ENCODE measurements around the gene YPEL3. TPM values are rescaled to one million over a fixed set of nuclear protein-coding genes. Genes with fewer than 3 reads are reported as not detected.

Gene YPEL3
- polyA plus RNA-seq, 2 of the 4 experiments (the other 2 are of a cell fraction): 4.5 to 8.1 TPM

- 0 out of 3 replicates have a peak, but pooled peaks cover 9% of the 10 kb centered on the region for H3K9me3 ChIP-seq
- FAIRE-seq (no peak), ATAC-seq (no peak), DNase-seq (ENCODE audit: low read depth in 1 of 2, low spot score in 1 of 2) (no peak)
- WGBS (ENCODE audit: missing lambda C conversion rate): 91% methylated on average over 11 of the region's 11 CpGs
- ChIA-PET POLR2A (interaction anchor here (1.6 kb wide), 1 partner anchor 29 kb away, joined by 8 read pairs; the partner anchor contains the start of gene ALDOA), CTCF (interaction anchor here (2.3 to 9.6 kb wide), 5 partner anchors 11 to 63 kb away, joined by 6 to 153 read pairs (median 119); partner anchors contain the start of genes ALDOA, GDPD3 and PPP4C)
- peaks cover 25% of the 10 kb centered on the region for H3K4me1 ChIP-seq
- TF ChIP-seq FOXS1 (CRISPR knock-in tag; IDR thresholded peaks at IDR 0.05): no peak
- no peak for TF ChIP-seq ATOH8 (CRISPR knock-in tag; IDR thresholded peaks at IDR 0.05; ENCODE audit: low read depth)
- TF ChIP-seq, protein P1, sequence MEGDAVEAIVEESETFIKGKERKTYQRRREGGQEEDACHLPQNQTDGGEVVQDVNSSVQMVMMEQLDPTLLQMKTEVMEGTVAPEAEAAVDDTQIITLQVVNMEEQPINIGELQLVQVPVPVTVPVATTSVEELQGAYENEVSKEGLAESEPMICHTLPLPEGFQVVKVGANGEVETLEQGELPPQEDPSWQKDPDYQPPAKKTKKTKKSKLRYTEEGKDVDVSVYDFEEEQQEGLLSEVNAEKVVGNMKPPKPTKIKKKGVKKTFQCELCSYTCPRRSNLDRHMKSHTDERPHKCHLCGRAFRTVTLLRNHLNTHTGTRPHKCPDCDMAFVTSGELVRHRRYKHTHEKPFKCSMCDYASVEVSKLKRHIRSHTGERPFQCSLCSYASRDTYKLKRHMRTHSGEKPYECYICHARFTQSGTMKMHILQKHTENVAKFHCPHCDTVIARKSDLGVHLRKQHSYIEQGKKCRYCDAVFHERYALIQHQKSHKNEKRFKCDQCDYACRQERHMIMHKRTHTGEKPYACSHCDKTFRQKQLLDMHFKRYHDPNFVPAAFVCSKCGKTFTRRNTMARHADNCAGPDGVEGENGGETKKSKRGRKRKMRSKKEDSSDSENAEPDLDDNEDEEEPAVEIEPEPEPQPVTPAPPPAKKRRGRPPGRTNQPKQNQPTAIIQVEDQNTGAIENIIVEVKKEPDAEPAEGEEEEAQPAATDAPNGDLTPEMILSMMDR (IDR thresholded peaks at IDR 0.05): no peak
- no peak for TF ChIP-seq POLR2AphosphoS2 (conservative IDR thresholded peaks at IDR 0.05; ENCODE audit: low read length)
- TF ChIP-seq NPAS2 (CRISPR knock-in tag; IDR thresholded peaks at IDR 0.05; ENCODE audit: borderline replicate concordance): no peak
- TF ChIP-seq HOXB13 (CRISPR knock-in tag; IDR thresholded peaks at IDR 0.05; ENCODE audit: low read depth): no peak
- TF ChIP-seq RNF2 (IDR thresholded peaks at IDR 0.05; ENCODE audit: borderline replicate concordance, low read depth): no peak
- no peak for TF ChIP-seq EP300 (IDR thresholded peaks at IDR 0.05)
- no peak for TF ChIP-seq NFE2L2 (conservative IDR thresholded peaks at IDR 0.05; ENCODE audit: low read length)
- TF ChIP-seq RAD21 (conservative IDR thresholded peaks at IDR 0.05 in 1 of 2, IDR thresholded peaks at IDR 0.05 in 1 of 2): no peak
- no peak for TF ChIP-seq USF2 (IDR thresholded peaks at IDR 0.05)
- TF ChIP-seq, protein P2, sequence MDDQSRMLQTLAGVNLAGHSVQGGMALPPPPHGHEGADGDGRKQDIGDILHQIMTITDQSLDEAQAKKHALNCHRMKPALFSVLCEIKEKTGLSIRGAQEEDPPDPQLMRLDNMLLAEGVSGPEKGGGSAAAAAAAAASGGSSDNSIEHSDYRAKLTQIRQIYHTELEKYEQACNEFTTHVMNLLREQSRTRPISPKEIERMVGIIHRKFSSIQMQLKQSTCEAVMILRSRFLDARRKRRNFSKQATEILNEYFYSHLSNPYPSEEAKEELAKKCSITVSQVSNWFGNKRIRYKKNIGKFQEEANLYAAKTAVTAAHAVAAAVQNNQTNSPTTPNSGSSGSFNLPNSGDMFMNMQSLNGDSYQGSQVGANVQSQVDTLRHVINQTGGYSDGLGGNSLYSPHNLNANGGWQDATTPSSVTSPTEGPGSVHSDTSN (IDR thresholded peaks at IDR 0.05): no peak
- TF ChIP-seq HMGXB4 (CRISPR knock-in tag; IDR thresholded peaks at IDR 0.05; ENCODE audit: borderline replicate concordance): no peak
- TF ChIP-seq MYC (IDR thresholded peaks at IDR 0.05; ENCODE audit: borderline replicate concordance, low read length): no peak
- TF ChIP-seq CBX8 (IDR thresholded peaks at IDR 0.05): no peak
- H3K27ac ChIP-seq: no peak overlapping the region
- H3K4me2 ChIP-seq: no peak overlapping the region
- no peak overlapping the region for H3K4me3 ChIP-seq
Measured at GRCh38 chr16:30094541-30095165, 1.4 kb downstream of the YPEL3 start.

DNA sequence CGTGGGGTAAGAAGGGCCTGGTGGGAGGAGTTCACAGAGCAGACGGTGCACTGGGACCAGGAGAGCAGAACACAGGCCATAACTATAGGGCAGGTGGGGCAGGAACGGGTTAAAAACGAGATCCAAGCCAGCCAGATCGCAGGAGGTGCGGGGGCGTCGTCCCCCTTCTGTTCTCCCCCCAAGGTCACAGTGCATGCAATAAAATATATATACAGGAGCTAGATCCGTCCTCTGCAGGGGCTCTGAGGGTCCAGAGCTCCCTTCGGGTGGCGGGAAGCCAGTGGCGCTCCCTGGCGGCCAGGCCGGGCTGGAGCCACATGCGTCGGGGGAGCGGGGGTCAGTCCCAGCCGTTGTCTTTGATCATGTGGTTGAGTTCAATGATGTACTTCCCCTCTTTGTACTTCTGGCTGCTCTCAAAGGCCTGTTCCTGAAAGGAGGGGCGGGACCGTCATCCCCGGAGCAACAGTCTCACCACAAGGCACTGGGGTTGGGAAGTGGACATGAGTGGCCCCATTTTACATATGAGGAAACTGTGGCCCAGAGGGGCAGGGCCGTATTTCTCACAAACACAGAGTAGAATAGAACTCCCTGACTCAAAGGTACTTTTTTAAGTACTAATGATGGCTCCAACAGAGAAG is 3.5 kb downstream of the YPEL3 start:
- H3K27ac ChIP-seq: peak overlapping the region; percentile 79 to 94
- TF ChIP-seq RNF2 (IDR thresholded peaks at IDR 0.05; ENCODE audit: borderline replicate concordance, low read depth) (no peak), POLR2AphosphoS2 (conservative IDR thresholded peaks at IDR 0.05; ENCODE audit: low read length) (no peak), BCL3 (IDR thresholded peaks at IDR 0.05) (no peak), TFCP2L1 (CRISPR knock-in tag; IDR thresholded peaks at IDR 0.05) (no peak), REST (IDR thresholded peaks at IDR 0.05) (no peak), CBX8 (IDR thresholded peaks at IDR 0.05) (no peak), MAX (IDR thresholded peaks at IDR 0.05) (peak; percentile 92), SREBF2 (IDR thresholded peaks at IDR 0.05) (no peak), PHF8 (IDR thresholded peaks at IDR 0.05; ENCODE audit: borderline replicate concordance, low read depth) (no peak)

More for the DNA sequence above, 3.5 kb downstream of the YPEL3 start:
- ATAC-seq (peak; percentile 53 to 77), DNase-seq (ENCODE audit: low read depth in 1 of 2, low spot score in 1 of 2) (peak; percentile 85 to 96), FAIRE-seq (no peak)
- ChIA-PET POLR2A (interaction anchor here (0.7 to 4.9 kb wide), 4 partner anchors 16 to 40 kb away, joined by 3 to 67 read pairs (median 5); partner anchors contain the start of gene ALDOA), CTCF (interaction anchor here (0.6 to 9.6 kb wide), 46 partner anchors 9 to 545 kb away, joined by 3 to 153 read pairs (median 6); partner anchors contain the start of genes ALDOA, DCTPP1, GDPD3 and PPP4C)
- Histone ChIP-seq H3K4me2 (peak overlapping the region; percentile 88), H3K4me3 (peak overlapping the region; percentile 59), H3K4me1 (peaks cover 29% of the 10 kb centered on the region), H3K9me3 (0 out of 3 replicates have a peak, but pooled peaks cover 9% of the 10 kb centered on the region)
- 9% methylated on average over 22 of the region's 22 CpGs for WGBS (ENCODE audit: missing lambda C conversion rate)

All from A549 (cell line).